Lower leg skin (tissue), 3 donors: ENCODE results near the gene DTX3L.

ENCODE experiments used
- POLR2A ChIP-seq, 2 donors: fragments of 450-650 bp; IDR thresholded peaks; one replicate each; pipeline ENCODE4 v1.6.1; 2016 to 2017; ENCODE audit warnings: antibody characterized with exemption in 2 of 2, mild to moderate bottlenecking in 1 of 2, moderate library complexity in 1 of 2
- TF ChIP-seq, protein P1 (sequence below), 3 donors: fragments of 450-650 bp; IDR thresholded peaks; one replicate each; pipeline ENCODE4 v1.5.1; 2016; ENCODE audit warnings: antibody characterized with exemption in 3 of 3, mild to moderate bottlenecking in 3 of 3, moderate library complexity in 2 of 3

DNA sequence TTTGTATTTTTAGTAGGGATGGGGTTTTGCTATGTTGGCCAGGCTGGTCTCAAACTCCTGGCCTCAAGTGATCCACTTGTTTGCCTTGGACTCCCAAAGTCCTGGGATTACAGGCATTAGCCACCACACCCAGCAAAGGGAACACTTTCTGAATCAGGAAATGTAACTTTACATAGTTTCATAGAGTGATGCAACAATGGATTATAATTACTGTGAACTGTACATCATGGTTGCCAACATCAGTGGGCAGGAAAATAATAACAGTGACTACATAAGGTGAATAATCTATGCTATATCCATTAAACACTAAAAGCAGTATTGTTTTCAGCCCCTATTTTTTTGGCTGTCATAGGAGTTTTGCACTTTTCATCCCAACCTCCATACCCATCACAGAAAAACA, 44.4 kb upstream of the DTX3L start:
- TF ChIP-seq POLR2A (IDR thresholded peaks at IDR 0.05): no peak
- TF ChIP-seq, protein P1, sequence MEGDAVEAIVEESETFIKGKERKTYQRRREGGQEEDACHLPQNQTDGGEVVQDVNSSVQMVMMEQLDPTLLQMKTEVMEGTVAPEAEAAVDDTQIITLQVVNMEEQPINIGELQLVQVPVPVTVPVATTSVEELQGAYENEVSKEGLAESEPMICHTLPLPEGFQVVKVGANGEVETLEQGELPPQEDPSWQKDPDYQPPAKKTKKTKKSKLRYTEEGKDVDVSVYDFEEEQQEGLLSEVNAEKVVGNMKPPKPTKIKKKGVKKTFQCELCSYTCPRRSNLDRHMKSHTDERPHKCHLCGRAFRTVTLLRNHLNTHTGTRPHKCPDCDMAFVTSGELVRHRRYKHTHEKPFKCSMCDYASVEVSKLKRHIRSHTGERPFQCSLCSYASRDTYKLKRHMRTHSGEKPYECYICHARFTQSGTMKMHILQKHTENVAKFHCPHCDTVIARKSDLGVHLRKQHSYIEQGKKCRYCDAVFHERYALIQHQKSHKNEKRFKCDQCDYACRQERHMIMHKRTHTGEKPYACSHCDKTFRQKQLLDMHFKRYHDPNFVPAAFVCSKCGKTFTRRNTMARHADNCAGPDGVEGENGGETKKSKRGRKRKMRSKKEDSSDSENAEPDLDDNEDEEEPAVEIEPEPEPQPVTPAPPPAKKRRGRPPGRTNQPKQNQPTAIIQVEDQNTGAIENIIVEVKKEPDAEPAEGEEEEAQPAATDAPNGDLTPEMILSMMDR (IDR thresholded peaks at IDR 0.05): no peak
